ENCODE measurements around the gene RELCH.

Gene RELCH

DNA sequence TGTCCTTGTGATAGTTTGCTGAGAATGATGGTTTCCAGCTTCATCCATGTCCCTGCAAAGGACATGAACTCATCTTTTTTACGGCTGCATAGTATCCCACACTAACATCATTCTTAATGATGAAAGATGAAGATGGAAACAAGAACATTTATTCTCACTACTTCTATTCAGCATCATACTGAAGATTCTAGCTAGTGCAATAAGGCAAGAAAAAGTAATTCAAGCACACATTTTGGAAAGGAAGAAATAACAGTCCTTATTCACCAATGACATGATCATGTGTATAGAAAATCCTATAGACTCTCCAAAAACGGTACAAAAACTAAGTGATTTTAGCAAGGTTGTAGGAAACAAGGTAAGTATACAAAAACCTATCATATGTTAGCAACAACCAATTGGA, 37.2 kb downstream of the RELCH start:
- H3K4me1 ChIP-seq (ENCODE audit: control insufficient read depth in 1 of 2, insufficient read depth in 1 of 2, low read depth in 1 of 2, low read length in 1 of 2): no peaks in the 10 kb centered on the region
- no peak overlapping the region for H3K4me3 ChIP-seq (ENCODE audit: low read depth in 1 of 2, low read length in 1 of 2)
- peaks cover 39% of the 10 kb centered on the region for H3K36me3 ChIP-seq
- H3K27ac ChIP-seq: no peak overlapping the region
- no peaks in the 10 kb centered on the region for H3K27me3 ChIP-seq
- TF ChIP-seq, protein P1, sequence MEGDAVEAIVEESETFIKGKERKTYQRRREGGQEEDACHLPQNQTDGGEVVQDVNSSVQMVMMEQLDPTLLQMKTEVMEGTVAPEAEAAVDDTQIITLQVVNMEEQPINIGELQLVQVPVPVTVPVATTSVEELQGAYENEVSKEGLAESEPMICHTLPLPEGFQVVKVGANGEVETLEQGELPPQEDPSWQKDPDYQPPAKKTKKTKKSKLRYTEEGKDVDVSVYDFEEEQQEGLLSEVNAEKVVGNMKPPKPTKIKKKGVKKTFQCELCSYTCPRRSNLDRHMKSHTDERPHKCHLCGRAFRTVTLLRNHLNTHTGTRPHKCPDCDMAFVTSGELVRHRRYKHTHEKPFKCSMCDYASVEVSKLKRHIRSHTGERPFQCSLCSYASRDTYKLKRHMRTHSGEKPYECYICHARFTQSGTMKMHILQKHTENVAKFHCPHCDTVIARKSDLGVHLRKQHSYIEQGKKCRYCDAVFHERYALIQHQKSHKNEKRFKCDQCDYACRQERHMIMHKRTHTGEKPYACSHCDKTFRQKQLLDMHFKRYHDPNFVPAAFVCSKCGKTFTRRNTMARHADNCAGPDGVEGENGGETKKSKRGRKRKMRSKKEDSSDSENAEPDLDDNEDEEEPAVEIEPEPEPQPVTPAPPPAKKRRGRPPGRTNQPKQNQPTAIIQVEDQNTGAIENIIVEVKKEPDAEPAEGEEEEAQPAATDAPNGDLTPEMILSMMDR (IDR thresholded peaks at IDR 0.05): no peak
- H3K9me3 ChIP-seq: no peaks in the 10 kb centered on the region

DNA sequence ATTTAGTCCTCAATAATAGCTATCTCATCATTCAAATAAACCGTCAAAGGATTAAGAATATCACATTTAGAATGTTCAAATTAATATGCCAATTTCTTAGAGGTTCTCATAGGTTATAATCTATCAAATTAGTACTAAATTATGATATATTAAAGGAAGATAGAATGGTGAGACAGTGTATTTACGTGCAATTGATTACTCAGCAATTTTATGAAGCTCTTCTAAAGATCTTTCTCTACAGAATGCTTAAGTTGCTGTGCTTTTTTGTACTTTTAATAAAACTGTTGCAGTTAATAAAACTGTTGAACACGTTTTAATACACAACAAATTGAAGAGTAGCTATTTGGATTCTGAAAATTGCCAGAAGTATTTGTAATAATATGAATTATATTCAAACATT, 39.0 kb downstream of the RELCH start:
- no peak overlapping the region for H3K27ac ChIP-seq
- no peaks in the 10 kb centered on the region for H3K9me3 ChIP-seq
- H3K36me3 ChIP-seq: peaks cover 51% of the 10 kb centered on the region
- H3K4me1 ChIP-seq (ENCODE audit: control insufficient read depth in 1 of 2, insufficient read depth in 1 of 2, low read depth in 1 of 2, low read length in 1 of 2): no peaks in the 10 kb centered on the region
- H3K27me3 ChIP-seq: no peaks in the 10 kb centered on the region
- H3K4me3 ChIP-seq (ENCODE audit: low read depth in 1 of 2, low read length in 1 of 2): no peak overlapping the region
- TF ChIP-seq, protein P1 (IDR thresholded peaks at IDR 0.05): no peak

DNA sequence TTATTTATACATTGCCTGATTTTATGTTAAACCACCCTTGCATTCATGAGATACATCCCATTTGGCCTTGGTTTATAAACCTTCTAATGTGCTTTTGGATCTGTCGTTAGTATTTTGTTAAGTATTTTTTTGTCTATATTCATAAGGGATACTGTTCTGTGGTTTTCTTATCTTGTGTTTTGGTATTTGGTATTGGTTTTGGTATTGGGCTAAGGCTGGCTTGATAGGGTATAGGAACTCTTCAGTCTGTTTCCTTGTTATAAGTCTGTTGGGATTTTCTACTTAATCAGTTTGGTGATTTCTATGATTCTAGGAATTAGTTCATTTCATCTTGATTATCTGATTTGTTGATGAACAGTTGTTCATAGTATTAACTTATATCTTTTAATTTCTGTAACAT, 49.2 kb downstream of the RELCH start:
- Histone ChIP-seq H3K27me3 (no peaks in the 10 kb centered on the region), H3K9me3 (no peaks in the 10 kb centered on the region), H3K4me1 (ENCODE audit: control insufficient read depth in 1 of 2, insufficient read depth in 1 of 2, low read depth in 1 of 2, low read length in 1 of 2) (no peaks in the 10 kb centered on the region), H3K27ac (no peak overlapping the region), H3K4me3 (ENCODE audit: low read depth in 1 of 2, low read length in 1 of 2) (no peak overlapping the region), H3K36me3 (peaks cover 30% of the 10 kb centered on the region)
- TF ChIP-seq, protein P1 (IDR thresholded peaks at IDR 0.05): no peak

DNA sequence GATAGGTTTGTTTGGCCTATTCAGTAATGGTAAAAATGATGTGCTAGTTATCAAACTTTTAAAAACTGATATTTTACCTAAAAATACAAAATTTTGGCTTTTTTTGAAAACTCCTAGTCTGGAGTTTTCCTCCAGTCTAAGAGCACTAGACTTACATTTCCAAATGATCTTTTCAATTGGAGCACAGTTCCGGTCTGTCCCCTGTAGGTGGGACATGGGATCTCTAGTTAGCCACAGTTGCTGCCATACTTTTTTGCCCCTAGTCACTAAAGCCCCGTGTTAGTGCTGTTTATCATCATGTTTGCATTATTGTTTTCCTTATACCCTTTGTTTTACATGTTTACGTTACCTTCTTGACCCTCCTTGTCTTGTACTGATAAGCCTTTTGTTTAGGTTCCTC, 52.4 kb downstream of the RELCH start:
- Histone ChIP-seq H3K9me3 (no peaks in the 10 kb centered on the region), H3K27me3 (no peaks in the 10 kb centered on the region), H3K36me3 (peaks cover 40% of the 10 kb centered on the region), H3K27ac (no peak overlapping the region), H3K4me3 (ENCODE audit: low read depth in 1 of 2, low read length in 1 of 2) (no peak overlapping the region), H3K4me1 (ENCODE audit: control insufficient read depth in 1 of 2, insufficient read depth in 1 of 2, low read depth in 1 of 2, low read length in 1 of 2) (no peaks in the 10 kb centered on the region)
- TF ChIP-seq, protein P1 (IDR thresholded peaks at IDR 0.05): no peak

DNA sequence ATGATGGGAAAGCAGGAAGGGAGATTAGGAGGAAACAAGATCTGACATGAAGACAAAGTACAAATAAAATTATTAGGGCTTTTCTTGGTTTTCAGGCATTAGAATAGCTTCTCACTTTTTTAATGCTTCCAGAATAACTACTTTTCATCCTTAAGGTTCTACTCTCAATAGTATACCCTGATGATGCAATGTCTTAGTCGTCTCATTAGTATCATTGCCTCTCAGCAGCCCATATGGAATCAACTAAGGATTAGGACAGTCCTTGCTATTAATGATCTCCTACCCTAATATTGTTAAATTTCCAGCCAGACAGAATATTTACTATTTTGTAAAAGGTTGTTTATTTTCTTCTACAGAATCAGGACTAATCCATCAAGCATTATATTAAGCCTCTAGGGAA, 55.9 kb downstream of the RELCH start:
- Histone ChIP-seq H3K27me3 (no peaks in the 10 kb centered on the region), H3K4me1 (ENCODE audit: control insufficient read depth in 1 of 2, insufficient read depth in 1 of 2, low read depth in 1 of 2, low read length in 1 of 2) (no peaks in the 10 kb centered on the region), H3K36me3 (peaks cover 63% of the 10 kb centered on the region), H3K27ac (no peak overlapping the region), H3K9me3 (no peaks in the 10 kb centered on the region), H3K4me3 (ENCODE audit: low read depth in 1 of 2, low read length in 1 of 2) (no peak overlapping the region)
- TF ChIP-seq, protein P1 (IDR thresholded peaks at IDR 0.05): no peak

DNA sequence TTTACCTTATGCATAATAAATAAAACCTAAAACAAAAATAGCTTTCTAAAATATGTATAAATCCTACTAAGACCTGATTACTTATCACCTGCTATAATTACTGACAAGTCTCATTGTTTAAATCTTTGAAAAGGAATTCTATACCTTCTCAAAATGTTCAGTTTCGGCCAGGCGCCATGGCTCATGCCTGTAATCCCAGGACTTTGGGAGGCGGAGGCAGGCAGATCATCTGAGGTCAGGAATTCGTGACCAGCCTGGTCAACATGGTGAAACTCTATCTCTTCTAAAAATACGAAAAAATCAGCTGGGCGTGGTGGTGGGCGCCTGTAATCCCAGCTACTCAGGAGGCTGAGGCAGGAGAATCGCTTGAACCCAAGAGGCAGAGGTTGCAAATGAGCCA, 58.1 kb downstream of the RELCH start:
- H3K36me3 ChIP-seq: peaks cover 67% of the 10 kb centered on the region
- no peak overlapping the region for H3K27ac ChIP-seq
- H3K9me3 ChIP-seq: no peaks in the 10 kb centered on the region
- H3K27me3 ChIP-seq: no peaks in the 10 kb centered on the region
- H3K4me1 ChIP-seq (ENCODE audit: control insufficient read depth in 1 of 2, insufficient read depth in 1 of 2, low read depth in 1 of 2, low read length in 1 of 2): no peaks in the 10 kb centered on the region
- no peak overlapping the region for H3K4me3 ChIP-seq (ENCODE audit: low read depth in 1 of 2, low read length in 1 of 2)
- TF ChIP-seq, protein P1 (IDR thresholded peaks at IDR 0.05): no peak
